ENCODE results near the gene C8A.

The C8A gene

GRCh38 chr1:56910441-56910985, 55.9 kb downstream of the C8A start:
- TF ChIP-seq CTCF (IDR thresholded peaks at IDR 0.05; ENCODE audit: insufficient read depth, low read depth, low read length, missing control alignments) = no peak
- no peak overlapping the region for H3K4me3 ChIP-seq (ENCODE audit: low read length)
- DNase-seq (ENCODE audit: low read depth) = no peak

- H3K4me3 ChIP-seq (ENCODE audit: low read length) = no peak overlapping the region
- no peak for TF ChIP-seq CTCF (IDR thresholded peaks at IDR 0.05; ENCODE audit: insufficient read depth, low read depth, low read length, missing control alignments)
- peak; percentile 71 for DNase-seq (ENCODE audit: low read depth)
Measured at GRCh38 chr1:56911098-56911938, 56.7 kb downstream of the C8A start.

- TF ChIP-seq CTCF (IDR thresholded peaks at IDR 0.05; ENCODE audit: insufficient read depth, low read depth, low read length, missing control alignments) = no peak
- H3K4me3 ChIP-seq (ENCODE audit: low read length) = no peak overlapping the region
- no peak for DNase-seq (ENCODE audit: low read depth)
Measured at GRCh38 chr1:56912325-56912724, 57.7 kb downstream of the C8A start.

GRCh38 chr1:56915960-56916359, 61.4 kb downstream of the C8A start:
- peak; percentile 38 for DNase-seq (ENCODE audit: low read depth)
- no peak for TF ChIP-seq CTCF (IDR thresholded peaks at IDR 0.05; ENCODE audit: insufficient read depth, low read depth, low read length, missing control alignments)
- no peak overlapping the region for H3K4me3 ChIP-seq (ENCODE audit: low read length)

- TF ChIP-seq CTCF (IDR thresholded peaks at IDR 0.05; ENCODE audit: insufficient read depth, low read depth, low read length, missing control alignments) = no peak
- H3K4me3 ChIP-seq (ENCODE audit: low read length) = no peak overlapping the region
- no peak for DNase-seq (ENCODE audit: low read depth)
Measured at GRCh38 chr1:56916630-56917029, 62.0 kb downstream of the C8A start.

- TF ChIP-seq CTCF (IDR thresholded peaks at IDR 0.05; ENCODE audit: insufficient read depth, low read depth, low read length, missing control alignments) = no peak
- no peak for DNase-seq (ENCODE audit: low read depth)
- H3K4me3 ChIP-seq (ENCODE audit: low read length) = no peak overlapping the region
Measured at GRCh38 chr1:56917356-56917755, 62.8 kb downstream of the C8A start.

Measured in epithelial cell of esophagus (primary cell).